Activated CD4-positive, alpha-beta T cell treated with anti-CD3 and anti-CD28 coated beads for 24 hours (primary cell): ENCODE data around the gene HOXB6.

ENCODE experiments used
- DNase-seq, 2 donors: peaks; one replicate each; pipeline ENCODE4 v3.0.0-alpha.2; 2020; ENCODE audit warnings: low read depth in 2 of 2

HOXB6 gene

DNA sequence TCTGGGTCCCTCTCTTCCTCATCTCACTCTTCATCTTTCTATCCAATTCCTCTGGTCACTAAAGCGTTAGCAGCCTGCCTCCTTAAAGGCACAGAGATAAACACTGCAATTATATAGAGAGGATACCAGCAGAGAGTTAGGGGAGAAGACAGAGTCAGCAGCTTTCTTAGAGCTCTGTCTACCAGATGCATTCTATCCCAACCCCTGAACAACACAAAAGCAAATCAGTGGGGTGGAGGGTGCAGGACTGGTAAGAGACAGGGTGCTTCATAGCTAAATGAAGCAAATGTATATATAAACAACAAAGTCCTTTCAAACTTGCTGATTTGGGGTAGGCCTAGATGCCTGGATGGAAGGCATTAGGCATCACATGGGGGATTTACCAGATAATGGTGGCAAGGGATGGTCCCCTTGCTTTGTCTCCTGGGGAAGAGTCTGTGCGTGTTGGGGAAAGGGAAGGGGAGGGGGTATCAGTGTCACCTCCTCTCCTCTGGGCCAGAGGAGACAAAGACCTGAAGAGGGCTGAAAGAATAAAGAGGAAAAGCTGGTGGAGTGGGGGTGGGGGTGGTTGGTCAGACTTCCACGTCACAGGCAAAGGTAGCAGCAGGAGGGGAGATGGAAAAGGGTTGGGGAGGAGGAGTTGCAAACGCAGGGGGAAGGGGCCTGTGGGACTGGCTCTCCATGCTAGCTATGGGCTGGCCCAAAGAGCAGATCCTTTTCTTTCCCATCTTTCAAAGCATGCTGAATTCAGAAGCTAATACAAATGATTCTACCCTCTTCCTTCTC is 38.7 kb downstream of the HOXB6 start:
- no peak for DNase-seq

DNA sequence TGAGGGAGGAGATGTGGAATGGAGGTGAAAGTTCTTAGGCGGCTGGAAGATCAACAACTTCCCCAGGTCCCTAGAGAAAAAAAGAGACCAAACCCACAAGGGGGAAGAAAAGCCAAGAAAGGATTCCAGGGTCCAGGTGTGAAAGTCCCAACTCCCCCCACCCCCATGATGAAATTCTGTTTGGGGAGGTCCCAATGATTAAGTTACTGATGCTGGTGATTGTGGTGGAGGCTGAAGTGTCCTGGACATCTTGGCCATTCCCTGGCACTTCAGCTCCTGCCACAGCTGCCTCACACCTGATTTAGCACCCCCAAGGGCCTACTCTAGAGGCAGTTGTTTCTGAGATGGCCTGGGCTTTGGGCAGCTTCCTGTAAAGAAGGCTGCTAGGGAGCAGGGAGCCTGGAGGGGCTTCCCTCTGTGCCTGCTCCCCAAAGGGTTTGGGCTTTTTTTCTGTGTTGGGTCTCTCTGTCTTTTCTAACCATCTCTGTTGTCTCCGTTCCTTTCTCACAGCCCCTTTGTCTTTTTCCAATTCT is 39.7 kb downstream of the HOXB6 start:
- DNase-seq: no peak

DNA sequence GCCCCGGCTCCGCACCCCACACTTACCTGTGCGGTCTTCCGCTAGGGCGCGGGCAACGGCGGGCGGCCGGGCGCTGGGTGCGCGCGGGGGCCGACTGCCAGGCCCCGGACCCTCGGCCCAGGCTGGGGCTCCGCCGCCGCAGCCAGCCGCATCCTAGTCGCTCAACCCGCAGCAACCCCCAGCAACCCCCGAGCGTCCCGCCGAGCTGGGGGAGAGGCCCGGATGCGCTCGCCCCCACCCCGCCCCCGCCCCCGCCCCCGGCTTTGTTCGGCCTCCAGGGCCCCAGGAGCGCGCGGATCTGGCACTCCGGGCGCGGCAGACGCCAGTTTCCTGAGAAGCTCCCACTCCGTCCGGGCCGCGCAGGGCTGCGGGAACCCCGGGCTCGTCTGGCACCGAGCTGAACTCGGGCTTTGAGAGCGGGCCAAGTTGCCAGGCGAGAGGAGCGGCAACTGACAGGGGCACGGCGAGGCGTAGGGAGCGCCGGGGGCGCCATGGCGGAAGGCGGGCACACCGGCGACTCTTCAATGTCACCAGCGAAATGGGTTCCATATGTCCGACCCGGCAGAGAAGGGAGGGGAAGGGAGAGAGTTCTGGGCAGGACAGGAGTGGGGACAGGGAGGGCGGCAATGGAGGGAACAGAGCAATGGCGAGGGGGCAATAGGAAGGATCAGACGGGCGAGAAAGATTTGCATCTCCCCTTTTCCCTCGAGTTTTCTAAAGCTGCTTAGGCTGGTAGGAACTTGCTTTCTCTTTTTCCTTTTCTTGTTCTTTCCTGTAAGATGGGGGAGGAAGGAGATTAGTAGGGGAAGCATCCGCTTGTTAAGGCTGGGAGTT is 40.4 kb downstream of the HOXB6 start:
- no peak for DNase-seq

DNA sequence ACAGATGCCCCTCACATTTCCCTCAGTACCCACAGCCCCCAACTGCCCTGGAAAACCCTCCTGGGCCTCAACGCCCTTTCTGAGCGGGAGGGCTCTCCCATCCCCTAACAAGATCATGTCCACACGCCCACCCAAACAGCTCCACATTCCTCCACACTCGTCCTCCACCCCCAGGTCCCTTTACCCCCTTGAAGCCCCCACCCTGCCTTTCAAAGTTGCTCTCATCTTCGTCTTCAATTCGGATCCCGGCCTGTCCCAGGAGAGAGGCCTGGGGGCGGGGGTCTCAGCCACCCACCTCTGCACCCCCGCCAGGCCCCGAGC is 41.0 kb downstream of the HOXB6 start:
- no peak for DNase-seq

DNA sequence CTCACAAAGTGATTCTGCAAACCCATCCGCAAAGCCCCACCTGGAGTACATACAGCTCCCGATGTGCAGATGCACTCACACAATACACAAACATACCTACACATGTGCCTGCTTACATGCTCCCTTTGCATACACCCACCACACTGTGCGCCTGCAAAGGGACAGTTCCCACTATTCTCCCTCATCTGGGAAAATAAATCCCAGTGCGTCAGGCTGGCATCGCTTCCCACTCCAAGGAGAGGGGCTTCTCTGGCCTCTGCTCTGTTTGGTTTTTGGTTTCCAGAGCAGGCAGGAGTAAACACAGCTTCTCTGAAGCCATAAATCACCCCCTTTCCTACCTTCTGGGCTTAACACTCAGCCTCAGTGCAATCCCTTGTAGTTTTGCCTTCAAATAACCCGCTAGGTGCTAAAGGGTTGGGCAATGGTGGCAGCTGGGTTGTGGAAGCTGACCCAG is 41.4 kb downstream of the HOXB6 start:
- DNase-seq: no peak

DNA sequence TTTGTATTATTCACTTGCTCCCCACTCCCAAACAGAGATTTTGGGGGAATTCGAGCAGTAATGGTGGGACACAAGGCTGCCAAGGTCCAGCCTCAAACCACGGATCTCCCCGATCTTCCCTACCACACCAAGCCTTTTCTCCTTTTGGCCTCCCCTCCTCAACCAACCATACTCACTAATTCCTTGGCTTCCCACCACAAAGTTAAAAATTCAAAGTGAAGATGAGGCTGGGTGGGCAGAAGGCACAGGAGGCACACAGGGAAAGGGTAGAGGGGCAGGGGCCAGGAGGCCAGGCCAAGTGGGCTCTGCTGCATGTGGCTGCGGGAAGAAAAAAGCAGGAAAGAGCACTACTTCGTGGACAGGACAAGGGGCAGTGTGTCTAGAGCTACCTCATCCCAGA is 41.9 kb downstream of the HOXB6 start:
- no peak for DNase-seq

DNA sequence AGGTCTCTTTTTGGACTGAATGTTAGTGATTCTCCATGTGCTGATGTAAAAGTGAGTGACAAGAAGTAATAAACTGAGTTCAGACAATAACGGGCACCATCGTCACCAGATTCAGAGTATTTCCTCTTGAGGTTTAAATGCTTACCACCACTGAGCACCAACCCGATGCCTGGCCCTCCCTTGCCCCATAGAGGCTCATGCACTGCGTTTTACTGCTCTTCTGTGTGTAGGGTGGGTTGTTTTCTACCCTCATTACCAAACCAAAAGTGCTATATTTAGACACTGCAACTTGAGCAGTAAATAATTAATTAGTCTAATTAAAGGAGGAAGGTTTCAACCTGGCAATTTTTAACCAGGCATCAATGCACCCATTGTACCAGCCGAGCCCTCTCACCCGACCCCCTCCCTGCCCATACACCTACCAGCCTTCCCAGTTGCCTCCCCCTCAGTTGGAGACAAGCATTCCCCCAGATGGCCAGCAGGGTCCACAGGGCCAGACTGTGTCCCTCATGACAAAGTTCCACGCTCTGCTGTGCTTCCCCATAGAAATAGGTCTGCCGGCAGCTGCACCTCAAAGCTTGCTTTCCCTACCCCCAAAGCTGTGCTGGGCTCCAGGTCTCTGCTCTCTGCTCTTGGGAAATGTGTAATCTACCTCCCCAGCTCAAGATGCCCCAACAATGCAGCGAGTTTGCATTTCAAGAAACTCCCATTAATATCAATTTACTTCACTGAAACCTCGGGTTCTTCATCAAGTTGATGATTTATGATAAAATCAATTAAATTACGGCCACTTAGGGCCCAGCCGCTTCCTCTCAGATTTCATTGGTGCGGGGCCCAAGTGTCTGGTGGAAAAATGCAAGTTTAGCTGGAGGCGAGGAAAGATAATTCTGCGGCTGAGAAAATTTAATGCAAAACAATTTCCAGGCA is 42.6 kb downstream of the HOXB6 start:
- DNase-seq: no peak

DNA sequence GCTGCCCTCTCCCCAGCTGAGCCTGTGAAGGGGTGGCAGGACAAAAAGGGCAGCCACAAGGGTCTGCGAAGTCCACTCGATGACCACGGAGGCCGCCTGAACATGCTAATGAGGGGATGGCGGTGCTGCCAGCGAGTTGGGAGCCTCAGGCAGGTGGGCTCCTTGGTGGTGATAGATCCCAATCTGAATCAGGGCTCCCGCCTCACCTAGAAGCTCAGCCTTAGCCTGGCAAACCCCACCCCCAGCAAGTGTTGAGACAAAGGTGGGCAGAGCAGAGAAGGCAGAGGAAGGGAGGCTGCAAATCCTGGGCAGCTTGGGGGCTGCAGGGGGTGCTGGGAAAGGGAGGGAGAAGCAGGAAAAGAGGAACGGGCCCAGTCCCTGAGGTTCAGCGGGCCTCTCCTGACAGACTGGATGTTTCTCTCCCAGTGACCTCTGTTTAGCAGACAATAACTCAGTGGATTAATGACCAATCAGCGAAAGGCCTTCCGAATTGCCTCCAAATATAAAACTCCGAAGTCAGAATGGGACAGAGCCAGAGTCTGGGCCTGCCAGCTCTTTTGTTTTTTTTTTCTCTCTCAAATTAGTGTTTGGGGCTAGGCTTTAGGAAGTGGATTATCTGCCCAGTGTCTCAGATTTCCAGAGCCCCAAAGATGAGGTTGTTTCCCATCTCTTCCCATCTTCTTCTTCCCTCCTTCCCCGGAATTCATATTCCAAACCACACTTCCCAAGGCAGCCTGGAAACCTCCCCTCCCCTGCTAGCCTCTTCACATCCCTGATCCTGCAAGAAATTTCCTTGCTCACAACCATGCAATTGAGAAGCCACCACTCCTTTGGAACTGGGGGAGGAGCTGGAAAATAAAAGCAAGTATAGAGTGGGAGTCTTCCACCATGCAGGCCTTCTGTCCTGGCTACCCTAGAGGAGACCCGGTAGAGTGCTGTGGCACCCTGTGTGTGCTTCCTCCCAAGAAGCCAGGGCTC is 44.7 kb downstream of the HOXB6 start:
- DNase-seq: no peak

DNA sequence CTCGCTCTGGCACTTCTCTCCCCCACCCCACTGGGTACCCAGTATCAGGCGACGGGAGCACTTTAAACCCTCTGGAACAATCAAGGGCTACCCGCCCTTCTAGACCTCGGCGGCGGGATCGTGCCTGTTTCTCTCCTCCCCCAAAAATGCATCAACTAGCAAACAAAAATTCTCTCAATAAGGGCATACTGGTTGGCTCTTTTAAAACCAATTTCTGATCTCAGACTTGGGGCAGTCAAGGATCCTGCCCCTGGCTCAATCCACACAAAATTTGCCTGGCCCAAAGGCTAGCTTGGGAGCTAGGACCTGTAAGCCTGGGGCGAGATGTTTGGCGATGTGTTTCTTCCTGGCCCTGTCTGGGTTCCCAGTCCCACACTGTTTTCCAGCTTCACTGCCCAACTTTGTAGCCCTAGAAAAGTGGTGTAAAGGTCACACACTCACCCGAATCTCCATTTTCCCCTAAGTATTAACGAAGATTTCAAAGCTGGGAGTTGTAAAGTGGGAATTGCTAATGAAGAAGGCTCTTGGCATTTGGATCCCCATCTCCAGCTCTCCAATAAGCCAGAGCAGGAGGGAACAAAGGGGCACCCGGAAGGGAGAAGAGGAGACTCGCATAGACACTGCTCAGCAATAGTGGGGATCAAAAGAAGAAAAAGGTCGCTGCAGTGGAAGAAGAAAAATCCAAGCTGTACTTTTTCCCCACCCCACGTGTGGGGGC is 45.5 kb downstream of the HOXB6 start:
- no peak for DNase-seq

DNA sequence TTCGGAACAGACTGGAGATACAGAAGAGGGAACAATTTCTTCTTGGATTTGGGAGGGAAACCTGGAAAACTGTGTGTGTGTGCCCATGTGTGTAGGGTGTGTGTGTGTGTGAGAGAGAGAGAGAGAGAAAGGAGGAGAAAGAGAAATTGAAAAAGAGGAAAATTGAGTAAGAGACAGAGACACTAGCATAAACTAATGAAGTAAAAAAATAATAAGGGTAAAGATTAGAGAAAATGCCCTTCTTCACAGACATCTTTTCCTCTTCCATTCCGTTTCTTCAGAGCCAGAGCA is 46.0 kb downstream of the HOXB6 start:
- no peak for DNase-seq

DNA sequence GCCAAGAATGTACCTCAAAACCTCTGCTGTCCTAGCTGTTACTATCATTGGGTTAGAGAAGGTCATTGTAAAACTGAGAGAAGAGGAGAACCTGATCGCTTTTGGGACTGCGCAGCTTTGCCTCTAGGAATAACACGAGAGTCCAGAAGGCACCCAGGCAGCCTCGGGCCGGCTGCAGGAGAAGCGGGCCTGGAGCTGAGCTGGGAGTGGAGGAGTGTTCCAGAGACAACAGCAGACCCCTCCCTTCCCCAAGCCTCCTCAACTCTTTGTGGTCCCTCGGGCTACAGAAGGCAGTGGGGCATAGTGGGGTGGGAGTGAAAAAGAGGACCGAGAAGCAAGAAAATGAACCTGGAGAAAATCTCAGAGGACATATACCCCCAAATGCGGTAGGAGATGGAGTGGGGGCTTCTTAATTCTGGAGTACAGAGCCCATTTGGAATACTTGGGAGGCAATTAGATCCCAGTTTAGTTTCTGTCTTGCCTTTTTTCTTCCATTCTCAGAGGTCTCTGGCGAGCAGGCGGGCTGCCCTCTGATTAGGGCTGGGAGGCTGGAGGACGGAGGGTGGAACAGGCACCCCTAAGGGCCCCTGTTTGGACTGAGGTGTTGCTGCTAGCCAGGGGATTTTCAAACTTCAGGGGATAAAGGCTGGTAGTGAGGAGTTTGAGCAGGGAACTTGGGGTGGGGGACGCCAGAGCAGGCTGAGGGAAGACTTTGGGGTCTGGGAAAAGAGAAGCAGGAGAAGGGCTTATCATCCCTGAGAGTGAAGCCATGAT is 46.5 kb downstream of the HOXB6 start:
- DNase-seq: no peak

DNA sequence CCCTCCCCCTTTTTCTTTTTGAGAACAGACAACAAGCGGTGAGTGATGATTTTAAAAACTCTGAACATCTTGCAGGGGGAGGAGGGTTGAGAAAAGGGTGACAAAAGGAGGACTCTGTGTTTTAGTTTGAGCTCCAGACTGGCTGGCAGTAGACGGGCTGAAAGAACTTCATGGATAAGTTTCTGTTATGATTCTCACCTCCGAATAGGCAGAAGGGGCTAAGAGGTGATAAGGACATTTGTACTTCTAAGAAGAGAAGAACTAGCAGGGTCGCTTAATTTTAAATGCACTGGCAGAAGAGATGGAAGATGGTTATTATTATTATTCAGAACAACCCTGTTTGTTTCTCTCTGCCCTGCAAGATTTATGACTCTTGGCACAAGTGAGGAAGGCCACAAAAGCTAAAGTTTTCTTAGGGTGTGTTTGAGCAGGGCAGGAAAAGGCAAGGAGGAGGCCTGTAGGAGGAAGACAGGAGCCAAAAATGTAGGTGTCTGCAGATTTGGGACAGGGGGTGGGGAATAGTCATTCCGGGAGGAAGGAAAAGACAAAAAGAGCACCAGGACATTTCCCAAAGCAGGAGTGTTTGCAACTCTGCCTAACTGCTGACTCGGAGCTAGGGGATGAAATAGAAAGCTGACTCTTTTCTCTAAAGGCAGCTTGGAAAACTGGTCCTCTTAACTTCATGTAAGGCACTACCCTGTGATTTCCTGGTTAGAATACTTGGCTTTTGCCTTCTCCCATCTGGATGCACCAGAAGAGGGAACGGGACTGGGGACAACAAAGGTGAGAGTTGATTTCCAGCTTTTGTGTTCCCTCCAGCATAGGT is 48.0 kb downstream of the HOXB6 start:
- DNase-seq: no peak

DNA sequence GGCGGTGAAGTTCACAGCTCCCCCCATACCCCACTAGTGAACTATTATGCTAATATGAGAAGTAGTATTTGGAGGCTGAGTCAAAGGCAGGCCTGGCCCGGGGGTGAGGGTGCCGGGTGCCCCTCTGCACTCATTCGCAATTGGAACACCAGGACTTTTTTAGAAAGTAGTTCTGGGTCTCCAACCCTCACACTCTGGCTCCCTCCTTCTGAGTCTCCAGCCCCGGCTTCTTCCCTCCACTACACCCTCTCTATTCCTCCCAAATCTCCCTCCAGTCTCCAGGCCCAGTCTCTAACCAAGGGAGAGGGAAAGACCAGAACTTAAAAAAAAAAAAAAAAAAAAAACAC is 48.6 kb downstream of the HOXB6 start:
- DNase-seq: no peak

DNA sequence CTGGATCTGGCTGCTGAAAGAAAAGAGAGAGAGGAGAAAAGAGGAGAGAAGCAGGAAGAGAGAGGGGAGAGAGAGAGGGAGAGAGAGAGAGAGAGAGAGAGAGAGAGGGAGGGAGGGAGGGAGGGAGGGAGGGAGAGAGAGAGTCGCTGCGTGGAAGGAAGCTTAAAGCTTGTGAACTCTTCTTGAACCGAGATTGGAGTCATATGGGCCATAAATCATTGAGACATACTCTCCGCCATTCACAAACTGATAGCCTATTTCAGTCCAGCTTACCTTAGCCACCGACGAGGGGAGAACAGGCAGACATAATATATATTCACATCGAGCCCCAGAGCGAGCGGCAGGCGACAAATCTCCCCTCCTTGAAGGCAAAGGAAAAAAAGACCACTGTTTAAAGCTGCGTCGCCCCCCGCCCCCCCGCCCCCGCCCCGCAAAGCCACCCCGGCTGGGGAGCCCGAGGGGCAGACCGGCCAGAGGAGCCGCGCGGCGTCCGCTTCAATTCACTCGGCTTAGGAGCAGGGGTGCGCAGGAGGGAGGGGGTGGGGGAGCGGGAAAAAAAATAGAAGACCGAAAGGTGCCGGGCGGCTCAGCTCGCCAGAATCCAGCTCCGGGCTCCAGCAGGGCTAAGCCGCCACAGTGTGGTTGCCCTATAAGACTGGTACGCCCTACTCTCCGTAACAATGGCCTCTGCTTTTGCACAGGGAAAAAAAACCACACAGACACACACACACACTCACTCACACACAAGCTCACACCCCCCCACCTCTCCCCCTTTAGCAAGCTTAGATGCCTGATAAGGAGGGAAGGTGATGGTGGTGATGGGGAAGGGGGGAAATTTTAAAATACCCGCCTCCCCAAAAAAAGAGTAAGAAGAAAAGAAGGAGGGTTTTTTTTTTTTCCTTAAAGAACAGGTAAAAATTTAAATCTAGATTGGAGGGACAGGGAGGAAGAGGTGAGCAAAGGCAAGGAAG is 49.2 kb downstream of the HOXB6 start:
- DNase-seq: no peak

DNA sequence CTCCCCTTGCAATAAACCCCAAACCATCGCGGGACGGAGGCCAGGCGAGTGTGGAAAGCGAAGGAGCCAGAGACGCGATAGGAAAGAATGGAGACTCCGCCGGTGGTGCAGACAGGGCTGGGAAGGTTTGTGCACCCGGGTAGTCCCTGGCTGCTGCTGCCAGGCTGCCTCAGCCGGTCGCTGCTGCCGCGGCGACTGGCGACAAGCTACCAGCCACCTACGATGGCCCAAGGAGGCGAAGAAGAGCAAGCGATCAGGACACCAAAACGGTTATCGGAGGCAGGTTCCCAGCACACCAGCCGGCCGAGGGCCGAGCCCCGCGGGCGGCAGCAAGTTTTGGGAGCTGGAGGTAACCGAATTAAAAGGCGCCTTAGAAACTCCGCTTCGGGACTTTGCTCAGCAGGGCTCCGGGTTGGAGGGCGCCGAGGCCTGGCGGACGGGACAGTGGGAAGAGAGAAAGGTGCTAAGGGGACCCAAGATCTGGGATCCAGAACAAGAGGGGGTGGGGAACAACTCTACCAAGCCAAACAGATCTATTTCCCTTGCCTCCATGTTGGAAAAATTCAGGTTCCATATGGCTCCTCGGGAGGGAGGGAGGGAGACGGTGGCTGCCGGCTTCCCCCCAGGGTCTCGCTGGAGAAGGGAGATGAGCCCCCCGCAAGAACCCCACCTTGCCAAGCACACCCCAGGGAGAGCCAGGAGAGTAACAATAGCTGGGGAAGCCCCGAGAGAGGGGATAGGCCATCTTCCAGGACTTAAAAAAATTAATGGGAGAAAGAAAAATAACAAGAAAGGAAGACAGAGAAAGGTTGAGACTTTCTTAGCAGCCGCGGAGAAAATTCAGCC is 50.2 kb downstream of the HOXB6 start:
- DNase-seq: no peak

DNA sequence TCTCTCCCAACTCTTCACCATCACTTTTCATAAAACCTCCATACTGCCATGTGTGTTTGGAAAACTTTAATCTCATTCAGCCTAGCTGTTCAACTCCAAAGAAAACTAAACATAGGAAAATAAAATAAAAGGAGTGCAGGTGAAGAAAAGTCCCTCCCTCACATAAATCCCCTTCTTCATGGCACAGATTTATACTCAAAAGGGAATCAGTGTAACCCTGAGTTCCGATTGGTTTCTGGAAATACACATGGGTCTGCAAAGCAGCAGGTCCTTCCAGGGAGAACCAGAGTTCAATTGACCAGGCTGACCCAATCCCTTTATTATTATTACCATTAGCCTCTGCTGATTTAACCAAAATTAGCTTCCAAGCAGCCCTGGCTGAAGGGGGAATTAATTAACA is 51.0 kb downstream of the HOXB6 start:
- no peak for DNase-seq

DNA sequence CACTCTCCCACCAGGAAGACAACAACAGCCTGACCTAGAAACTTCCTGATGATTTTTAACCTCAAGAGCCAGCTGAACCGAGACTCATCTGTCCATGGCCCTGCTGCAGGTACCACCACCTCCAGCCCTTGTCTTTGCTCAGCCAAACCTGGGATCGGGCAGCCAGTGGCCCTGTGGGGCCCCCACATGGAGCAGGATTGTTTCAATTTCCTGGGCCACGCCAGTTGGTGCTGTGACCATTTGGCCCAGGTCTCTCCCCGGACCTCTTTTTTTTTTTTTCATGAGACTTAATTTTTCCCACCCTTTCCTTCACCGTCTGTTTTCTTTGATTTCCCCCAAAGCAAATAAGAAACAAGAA is 51.6 kb downstream of the HOXB6 start:
- no peak for DNase-seq
